Panc1 (cell line): Measurements from ENCODE around the gene ZNF428.

ENCODE experiments used
- CTCF ChIP-seq: fragments of 450-650 bp; IDR thresholded peaks from 2 replicates; pipeline ENCODE4 v1.5.1; 2017; ENCODE audit warnings: mild to moderate bottlenecking
- POLR2AphosphoS5 ChIP-seq: IDR thresholded peaks from 2 replicates; pipeline ENCODE4 v1.6.1; 2012; ENCODE audit warnings: mild to moderate bottlenecking, low read depth, low read length, moderate library complexity
- SIN3A ChIP-seq: IDR thresholded peaks from 2 replicates; pipeline ENCODE4 v1.6.1; 2012; ENCODE audit warnings: low read depth, mild to moderate bottlenecking, low read length, moderate library complexity, borderline replicate concordance; ENCODE audit not compliant: insufficient read depth
- TCF7L2 ChIP-seq: IDR thresholded peaks from 2 replicates; pipeline ENCODE4 v1.6.1; 2011; ENCODE audit warnings: mild to moderate bottlenecking, low read depth, low read length, inconsistent platforms

- TF ChIP-seq POLR2AphosphoS5: no peak
- TF ChIP-seq CTCF: no peak
- no peak for TF ChIP-seq SIN3A
- no peak for TF ChIP-seq TCF7L2
These were observed 47.2 kb downstream of the ZNF428 start for GRCh38 chr19:43572171-43572588.
